ENCODE measurements around the gene RPS6KA1.

- TF ChIP-seq CTCF (IDR thresholded peaks at IDR 0.05) (no peak), POLR2A (IDR thresholded peaks at IDR 0.05) (no peak)
Observed at GRCh38 chr1:26526287-26526686, 3.3 kb upstream of the RPS6KA1 start.

Data from testis (tissue), 2 donors.